ENCODE data around the gene ATXN1.

DNA sequence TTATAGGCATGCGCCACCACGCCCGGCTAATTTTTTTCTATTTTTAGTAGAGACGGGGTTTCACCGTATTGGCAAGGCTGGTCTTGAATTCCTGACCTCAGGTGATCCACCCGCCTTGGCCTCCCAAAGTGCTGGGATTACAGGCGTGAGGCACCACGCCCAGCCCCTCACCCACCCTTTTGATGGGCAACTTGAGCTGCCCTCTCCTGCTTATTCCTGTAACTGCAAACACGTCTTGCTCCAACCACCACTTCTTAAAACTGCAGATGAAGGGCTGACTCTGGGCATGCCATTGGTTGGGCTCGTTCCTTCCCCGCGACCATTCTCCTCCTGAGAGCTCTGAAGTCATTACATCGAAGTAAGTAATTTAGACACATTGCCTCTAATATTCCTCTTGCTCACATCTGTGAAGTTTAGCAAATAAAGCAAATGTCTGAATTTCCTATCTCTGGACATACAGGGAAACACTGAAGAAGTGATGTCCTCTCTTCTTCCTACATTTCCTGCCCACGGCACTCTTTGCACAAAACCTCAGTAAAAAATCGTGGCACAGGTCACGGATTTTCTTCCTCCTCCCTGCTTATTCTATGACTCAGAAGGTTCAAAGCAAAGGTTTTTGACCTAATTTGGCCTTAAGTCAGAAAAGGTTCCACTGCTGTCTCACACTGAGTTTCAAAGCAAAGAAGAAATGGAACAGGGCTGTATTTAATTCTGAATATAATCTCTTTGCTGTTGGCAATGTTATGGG, 405.4 kb downstream of the ATXN1 start:
- TF ChIP-seq, protein P1, sequence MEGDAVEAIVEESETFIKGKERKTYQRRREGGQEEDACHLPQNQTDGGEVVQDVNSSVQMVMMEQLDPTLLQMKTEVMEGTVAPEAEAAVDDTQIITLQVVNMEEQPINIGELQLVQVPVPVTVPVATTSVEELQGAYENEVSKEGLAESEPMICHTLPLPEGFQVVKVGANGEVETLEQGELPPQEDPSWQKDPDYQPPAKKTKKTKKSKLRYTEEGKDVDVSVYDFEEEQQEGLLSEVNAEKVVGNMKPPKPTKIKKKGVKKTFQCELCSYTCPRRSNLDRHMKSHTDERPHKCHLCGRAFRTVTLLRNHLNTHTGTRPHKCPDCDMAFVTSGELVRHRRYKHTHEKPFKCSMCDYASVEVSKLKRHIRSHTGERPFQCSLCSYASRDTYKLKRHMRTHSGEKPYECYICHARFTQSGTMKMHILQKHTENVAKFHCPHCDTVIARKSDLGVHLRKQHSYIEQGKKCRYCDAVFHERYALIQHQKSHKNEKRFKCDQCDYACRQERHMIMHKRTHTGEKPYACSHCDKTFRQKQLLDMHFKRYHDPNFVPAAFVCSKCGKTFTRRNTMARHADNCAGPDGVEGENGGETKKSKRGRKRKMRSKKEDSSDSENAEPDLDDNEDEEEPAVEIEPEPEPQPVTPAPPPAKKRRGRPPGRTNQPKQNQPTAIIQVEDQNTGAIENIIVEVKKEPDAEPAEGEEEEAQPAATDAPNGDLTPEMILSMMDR (conservative IDR thresholded peaks at IDR 0.05; ENCODE audit: low read length), result no peak
- TF ChIP-seq EZH2phosphoT487 (IDR thresholded peaks at IDR 0.05; ENCODE audit: borderline replicate concordance), result no peak

Measured in Loucy (cell line).